ENCODE data around the gene UBALD2. TPM values are rescaled to one million over a fixed set of nuclear protein-coding genes. Genes with fewer than 3 reads are reported as not detected.

The UBALD2 gene
- total and polyA plus RNA-seq, 2 of the 8 experiments (the other 6 are each of a cell fraction or from before 2014, with no cell fraction given) = 17.8 to 22.6 TPM

- Histone ChIP-seq H3K9ac (replicated peaks in 1 of 4; ENCODE audit: extremely low read depth in 1 of 4, low read depth in 3 of 4, low read length in 3 of 4) (no peak overlapping the region), H3K79me2 (ENCODE audit: control insufficient read depth in 1 of 2, insufficient read depth in 2 of 2, low read length in 2 of 2) (no peaks in the 10 kb centered on the region), H3K36me3 (ENCODE audit: control insufficient read depth in 2 of 4, insufficient read depth in 4 of 4, low read length in 3 of 4) (no peaks in the 10 kb centered on the region), H3K27ac (ENCODE audit: low read depth, low read length) (no peak overlapping the region), H3K18ac (ENCODE audit: extremely low read depth, low read length) (no peak overlapping the region), H3K9me3 (ENCODE audit: insufficient read depth in 2 of 2, low read depth in 1 of 2, low read length in 1 of 2) (no peaks in the 10 kb centered on the region), H2BK20ac (ENCODE audit: low read length) (no peak overlapping the region), H3K23ac (ENCODE audit: insufficient read length) (no peak overlapping the region), H3K27me3 (replicated peaks in 1 of 4; ENCODE audit: control insufficient read depth in 3 of 4, extremely low read depth in 1 of 4, insufficient read depth in 3 of 4, low read length in 3 of 4) (no peaks in the 10 kb centered on the region), H3K4me1 (replicated peaks in 1 of 4; ENCODE audit: control insufficient read depth in 3 of 4, insufficient read depth in 4 of 4, low read length in 3 of 4) (no peaks in the 10 kb centered on the region), H3K79me1 (ENCODE audit: low read depth, low read length) (no peaks in the 10 kb centered on the region), H3K23me2 (ENCODE audit: low read depth, low read length) (no peaks in the 10 kb centered on the region), H3K14ac (ENCODE audit: insufficient read length) (no peak overlapping the region), H4K20me1 (replicated peaks in 1 of 2; ENCODE audit: control insufficient read depth in 1 of 2, insufficient read depth in 2 of 2, low read length in 2 of 2) (no peaks in the 10 kb centered on the region), H4K5ac (ENCODE audit: insufficient read length, low read depth, low read length) (no peak overlapping the region), H3K4me2 (ENCODE audit: insufficient read depth in 1 of 2, low read depth in 2 of 2, low read length in 2 of 2) (no peak overlapping the region), H2BK12ac (ENCODE audit: low read depth, low read length) (no peak overlapping the region), H4K91ac (replicated peaks; ENCODE audit: insufficient read length, low read length) (no peak overlapping the region), H3K4ac (replicated peaks; ENCODE audit: insufficient read length, low read depth, low read length) (no peak overlapping the region), H3K4me3 (ENCODE audit: extremely low read depth in 1 of 4, insufficient read depth in 2 of 4, low read depth in 3 of 4, low read length in 4 of 4) (no peak overlapping the region), H2AFZ (ENCODE audit: low read length) (no peak overlapping the region), H2BK5ac (ENCODE audit: low read depth, low read length) (no peak overlapping the region), H2BK120ac (replicated peaks; ENCODE audit: low read depth, low read length) (no peak overlapping the region), H4K8ac (ENCODE audit: extremely low read depth, insufficient read depth, low read length) (no peak overlapping the region), H2AK5ac (ENCODE audit: low read depth, low read length) (no peak overlapping the region), H2BK15ac (ENCODE audit: low read length) (no peak overlapping the region), H3K56ac (replicated peaks; ENCODE audit: insufficient read length, low read depth, low read length) (no peak overlapping the region)
- POLR2A ChIA-PET (ENCODE audit: partially characterized antibody) = interaction anchor here (1.5 kb wide), 1 partner anchor 21 kb away, joined by 7 read pairs; the partner anchor contains the start of gene RNF157
- 88% methylated on average over 7 of the region's 7 CpGs; no CpG with 5 or more reads in 1 of the 2 experiments for WGBS, 2 experiments (ENCODE audit: extremely low coverage in 1 of 2, insufficient coverage in 1 of 2, insufficient read length in 1 of 2, insufficient replicate concordance in 2 of 2, low coverage in 1 of 2, low lambda C conversion rate in 2 of 2, missing lambda C conversion rate in 1 of 2)
- no peak for FAIRE-seq
- CTCF ChIA-PET (ENCODE audit: partially characterized antibody) = interaction anchor here (1.5 to 1.8 kb wide), 2 partner anchors 42 to 60 kb away, joined by 4 to 5 read pairs; no protein-coding TSS in a partner anchor
- DNase-seq (ENCODE audit: low read depth in 1 of 2, low spot score in 2 of 2) = peak in 1 of 2 experiments; percentile 24
These were observed 45.3 kb upstream of the UBALD2 start for GRCh38 chr17:76219670-76220383.

All from H1 (cell line).